Ovary (tissue), 9 donors: ENCODE results near the gene FAM170B. TPM values are rescaled to one million over a fixed set of nuclear protein-coding genes. Genes with fewer than 3 reads are reported as not detected.

ENCODE experiments used
- DNase-seq, 5 donors: peaks; one replicate each; pipeline ENCODE4 v3.0.0-alpha.2; 2019 to 2020
- H3K27ac ChIP-seq, 2 donors: fragments of 200-600 bp; one replicate each; pipeline versions ENCODE4 v1.5.1 to v1.8.0; 2019 to 2022
- H3K27me3 ChIP-seq: fragments of 200-600 bp; one replicate; pipeline ENCODE4 v1.8.0; 2022
- H3K36me3 ChIP-seq: fragments of 200-600 bp; sonication (generic); one replicate; pipeline ENCODE4 v1.5.1; 2019
- H3K4me1 ChIP-seq: one replicate; pipeline ENCODE4 v1.8.1; 2013; ENCODE audit warnings: mild to moderate bottlenecking, moderate library complexity; ENCODE audit not compliant: insufficient read depth
- H3K4me3 ChIP-seq: fragments of 200-600 bp; sonication (generic); one replicate; pipeline ENCODE4 v1.5.1; 2017
- H3K9me3 ChIP-seq, 2 donors: fragments of 200-600 bp in 1 of 2; sonication (generic) in 1 of 2; one replicate each; pipeline versions ENCODE4 v1.5.1 to v1.8.1; 2013 to 2019; ENCODE audit warnings: mild to moderate bottlenecking in 1 of 2, moderate library complexity in 1 of 2
- CTCF ChIP-seq, 3 donors: fragments of 450-650 bp in 2 of 3; fragments of 200-600 bp in 1 of 3; IDR thresholded peaks; one replicate each; pipeline versions ENCODE4 v1.5.1 to v1.8.0; 2016 to 2022; ENCODE audit warnings: antibody characterized with exemption in 3 of 3, mild to moderate bottlenecking in 1 of 3
- EP300 ChIP-seq: sonication (generic); formaldehyde crosslinking; IDR thresholded peaks from one replicate; pipeline ENCODE4 v1.6.1; 2017; ENCODE audit warnings: antibody characterized with exemption
- POLR2A ChIP-seq: fragments of 450-650 bp; IDR thresholded peaks from one replicate; pipeline ENCODE4 v1.6.1; 2017; ENCODE audit warnings: antibody characterized with exemption, mild to moderate bottlenecking, moderate library complexity
- WGBS, 3 donors: extraction: QIAGEN DNeasy Blood & Tissue Kit in 1 of 3; methylation state at CpG; one replicate each; pipeline versions ENCODE4 v1.1.5 to v1.1.7; 2013 to 2017; 5-methylcytosine and 5-hydroxymethylcytosine counted together
- intact Hi-C, 4 donors: fragments of 100-400 bp; cut with DNase I; formaldehyde crosslinking; loops; one replicate each; pipeline versions ENCODE4 v1.11.0 to v1.15.1; 2022 to 2023
- polyA plus RNA-seq, 2 donors: library from polyadenylated mRNA; stranded (reverse); fragments of 200-250 nt in 1 of 2; fragments of 350-450 nt in 1 of 2; fragmentation: Illumina TruSeq in 1 of 2; extraction: RNeasy Lipid Tissue Mini Kit (QIAGEN cat#74804) in 1 of 2; gene quantifications; one replicate each; pipeline ENCODE4 v1.2.3, GENCODE V29; 2013 to 2014
- total RNA-seq, 7 donors: library from RNA; depleted of rRNA in 2 of 7; stranded (reverse); fragments of >200 nt in 2 of 7; fragmentation: NEBNext Ultra II Directional in 3 of 7; extraction: Animal tissue kit (Norgen Biotek cat#: 25700) in 3 of 7; gene quantifications; one replicate each; pipeline versions ENCODE4 v1.1.0 to v1.2.4, GENCODE V29; 2016 to 2023
- donor health status: DM: no; HTN: no; CAD: no; lungs with moderate emphysema.
- donor health status: DM: no; HTN: no; CAD: no.
- donor health status: Bipolar disorder and iron deficiency.
- donor health status: DM: yes; HTN: yes; CAD: no.
- donor health status: DM: no; HTN: no; CAD: no.
- donor health status: DM: yes; HTN: yes; CAD: no.

The FAM170B gene
- total and polyA plus RNA-seq, 9 donors = not detected

DNA sequence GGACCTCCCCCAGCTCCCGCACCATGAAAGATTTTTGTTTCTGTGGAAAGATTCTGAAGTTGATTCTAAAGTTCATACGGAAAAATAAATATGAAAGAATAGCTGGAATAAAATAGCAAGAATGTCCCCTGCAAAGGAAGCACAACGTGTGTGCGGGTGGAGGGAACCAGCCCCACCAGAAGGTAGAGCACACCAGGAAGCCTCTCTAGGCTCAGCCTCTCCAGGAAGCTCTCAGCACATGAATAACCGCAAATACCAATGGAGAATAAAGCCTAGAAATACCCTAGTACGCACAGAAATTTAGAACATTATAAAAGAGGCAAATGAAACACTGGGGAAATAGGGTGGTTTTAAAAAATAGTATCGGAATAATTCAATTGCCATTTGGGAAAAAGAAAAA, 24.6 kb upstream of the FAM170B start:
- no peaks in the 10 kb centered on the region for H3K9me3 ChIP-seq
- intact Hi-C loops = loop anchor here in 1 of 4 donors (5.0 kb wide), 1 partner anchor 176 kb away; no protein-coding TSS in a partner anchor
- no peak for TF ChIP-seq CTCF (IDR thresholded peaks at IDR 0.05)
- no peak for TF ChIP-seq EP300
- no peak for TF ChIP-seq POLR2A
- no peaks in the 10 kb centered on the region for H3K27me3 ChIP-seq
- no peak overlapping the region for H3K4me3 ChIP-seq
- no peaks in the 10 kb centered on the region for H3K36me3 ChIP-seq
- WGBS, 3 donors = 82 to 89% (median 84%) methylated on average over 7 of the region's 7 CpGs
- no peak overlapping the region for H3K27ac ChIP-seq
- DNase-seq = no peak
- H3K4me1 ChIP-seq = no peaks in the 10 kb centered on the region

- 95 to 97% (median 97%) methylated on average over 3 of the region's 3 CpGs for WGBS, 3 donors
- no peaks in the 10 kb centered on the region for H3K4me1 ChIP-seq
- intact Hi-C loops = loop anchor here in 1 of 4 donors (5.0 kb wide), 1 partner anchor 175 kb away; no protein-coding TSS in a partner anchor
- TF ChIP-seq EP300 (no peak), CTCF (IDR thresholded peaks at IDR 0.05) (no peak), POLR2A (no peak)
- no peaks in the 10 kb centered on the region for H3K9me3 ChIP-seq
- no peak overlapping the region for H3K4me3 ChIP-seq
- no peaks in the 10 kb centered on the region for H3K27me3 ChIP-seq
- no peak for DNase-seq
- no peak overlapping the region for H3K27ac ChIP-seq
- H3K36me3 ChIP-seq = no peaks in the 10 kb centered on the region
Measured at GRCh38 chr10:49157229-49157628, 23.4 kb upstream of the FAM170B start.

DNA sequence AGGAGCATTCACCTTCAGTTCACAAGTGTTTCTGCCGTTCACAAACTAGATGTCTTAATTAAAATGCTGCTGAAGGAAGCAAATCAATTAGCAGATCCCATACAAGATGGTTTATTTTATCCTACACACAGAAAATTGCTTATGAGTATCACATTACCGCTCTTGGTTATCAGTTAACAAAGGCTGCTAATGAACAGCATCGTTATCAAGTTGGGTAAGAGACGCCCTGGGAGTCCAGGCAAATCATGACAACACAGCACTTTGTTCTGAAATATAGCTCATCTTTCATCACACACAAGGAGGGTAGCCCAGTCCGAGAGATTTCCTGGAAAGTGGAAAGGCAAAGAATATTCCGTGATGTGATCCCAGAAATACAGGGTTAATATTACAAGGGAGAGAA, 20.8 kb upstream of the FAM170B start:
- intact Hi-C loops = loop anchor here in 1 of 4 donors (5.0 kb wide), 1 partner anchor 172 kb away; no protein-coding TSS in a partner anchor

DNA sequence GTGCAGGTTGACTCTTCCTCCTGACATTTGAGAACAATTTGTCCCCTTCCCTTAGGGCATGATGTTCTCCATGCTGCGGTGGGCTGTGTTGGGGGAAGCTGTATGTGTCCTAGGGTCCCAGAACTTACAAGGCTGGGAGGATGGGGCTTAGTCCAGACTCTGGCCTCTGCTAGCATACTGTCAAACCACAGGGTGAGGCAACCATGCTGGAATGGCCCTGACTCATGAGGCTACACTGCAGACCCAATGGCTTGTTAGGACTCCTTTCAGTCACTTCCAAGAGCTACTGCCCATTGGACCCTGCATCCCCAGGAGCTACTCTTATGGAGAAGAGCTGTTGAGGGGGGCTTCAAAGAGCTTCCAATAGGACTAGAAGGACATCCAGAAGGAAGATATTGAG, 20.1 kb upstream of the FAM170B start:
- 98 to 100% (median 100%) methylated on average over 1 of the region's 1 CpG for WGBS, 3 donors
- no peaks in the 10 kb centered on the region for H3K27me3 ChIP-seq
- no peaks in the 10 kb centered on the region for H3K36me3 ChIP-seq
- no peak for DNase-seq
- intact Hi-C loops = no loop called here
- TF ChIP-seq EP300 = no peak
- TF ChIP-seq CTCF (IDR thresholded peaks at IDR 0.05) = no peak
- TF ChIP-seq POLR2A = no peak
- no peak overlapping the region for H3K4me3 ChIP-seq
- no peaks in the 10 kb centered on the region for H3K4me1 ChIP-seq
- H3K27ac ChIP-seq = no peak overlapping the region
- no peaks in the 10 kb centered on the region for H3K9me3 ChIP-seq

More for the DNA sequence above, 20.8 kb upstream of the FAM170B start:
- Histone ChIP-seq H3K4me3 (no peak overlapping the region), H3K9me3 (no peaks in the 10 kb centered on the region), H3K36me3 (no peaks in the 10 kb centered on the region), H3K27me3 (no peaks in the 10 kb centered on the region), H3K27ac (no peak overlapping the region), H3K4me1 (no peaks in the 10 kb centered on the region)
- no peak for DNase-seq
- no peak for TF ChIP-seq EP300
- TF ChIP-seq CTCF (IDR thresholded peaks at IDR 0.05) = no peak
- no peak for TF ChIP-seq POLR2A
- WGBS, 3 donors = 67 to 76% (median 69%) methylated on average over 6 of the region's 6 CpGs
